DOHH2 (cell line): ENCODE results near the gene THTPA.
A peak's percentile ranks its signal among the peaks of the same experiment; 100 is the strongest.

Experiments used
- H3F3A ChIP-seq: fragments of 200-600 bp; sonication (generic), shearing (Covaris generic); 2 replicates; pipeline ENCODE4 v1.6.0; 2016; ENCODE audit warnings: antibody characterized with exemption, mild to moderate bottlenecking; ENCODE audit not compliant: control insufficient read depth, insufficient read depth
- H3K27ac ChIP-seq: fragments of 200-600 bp; sonication (generic); 2 replicates; pipeline ENCODE4 v1.5.1; 2014; ENCODE audit warnings: low read depth, mild to moderate bottlenecking, low read length, moderate library complexity
- H3K27me3 ChIP-seq: fragments of 200-600 bp; sonication (generic); 2 replicates; pipeline ENCODE4 v1.6.1; 2014; ENCODE audit warnings: mild to moderate bottlenecking, low read length, mixed read lengths; ENCODE audit not compliant: control insufficient read depth
- H3K36me3 ChIP-seq: fragments of 200-600 bp; sonication (generic); 2 replicates; pipeline ENCODE4 v1.6.1; 2014; ENCODE audit warnings: mild to moderate bottlenecking, low read length, moderate library complexity, mixed read lengths; ENCODE audit not compliant: control insufficient read depth
- H3K4me1 ChIP-seq: fragments of 200-600 bp; sonication (generic); 2 replicates; pipeline ENCODE4 v1.6.1; 2014; ENCODE audit warnings: mild to moderate bottlenecking, low read length, mixed read lengths; ENCODE audit not compliant: control insufficient read depth
- H3K4me2 ChIP-seq: fragments of 200-600 bp; sonication (generic); 2 replicates; pipeline ENCODE4 v1.6.0; 2014; ENCODE audit warnings: mild to moderate bottlenecking, low read length, moderate library complexity
- H3K4me3 ChIP-seq: fragments of 200-600 bp; sonication (generic); 2 replicates; pipeline ENCODE4 v1.5.1; 2014; ENCODE audit warnings: mild to moderate bottlenecking, low read length, mixed read lengths
- H3K79me2 ChIP-seq: fragments of 200-600 bp; sonication (generic); 2 replicates; pipeline ENCODE4 v1.6.1; 2014; ENCODE audit warnings: mild to moderate bottlenecking, low read length, mixed read lengths; ENCODE audit not compliant: control insufficient read depth
- H3K9me2 ChIP-seq: fragments of 200-600 bp; sonication (generic); replicated peaks from 2 replicates; pipeline ENCODE4 v1.6.1; 2014; ENCODE audit warnings: mild to moderate bottlenecking, low read length, mixed read lengths; ENCODE audit not compliant: control insufficient read depth
- H3K9me3 ChIP-seq: fragments of 200-600 bp; sonication (generic); 2 replicates; pipeline ENCODE4 v1.6.1; 2014; ENCODE audit warnings: antibody characterized with exemption, low read length, mixed read lengths; ENCODE audit not compliant: control insufficient read depth, insufficient read depth
- H4K20me1 ChIP-seq: fragments of 200-600 bp; sonication (generic); 2 replicates; pipeline ENCODE4 v1.6.0; 2014; ENCODE audit warnings: low read depth, mild to moderate bottlenecking, antibody characterized with exemption, low read length, moderate library complexity; ENCODE audit not compliant: control insufficient read depth, insufficient read depth
- EZH2phosphoT487 ChIP-seq: fragments of 200-600 bp; sonication (generic); IDR thresholded peaks from 2 replicates; pipeline ENCODE4 v1.6.1; 2017; ENCODE audit warnings: borderline replicate concordance, mild to moderate bottlenecking, antibody characterized with exemption, low read length, moderate library complexity, mixed read lengths
- TF ChIP-seq, protein P1 (sequence below): fragments of 200-600 bp; sonication (generic); IDR thresholded peaks from one replicate; pipeline ENCODE4 v1.5.1; 2014; ENCODE audit warnings: antibody characterized with exemption, mild to moderate bottlenecking, low read depth, low read length; ENCODE audit not compliant: poor library complexity, severe bottlenecking

Gene THTPA

DNA sequence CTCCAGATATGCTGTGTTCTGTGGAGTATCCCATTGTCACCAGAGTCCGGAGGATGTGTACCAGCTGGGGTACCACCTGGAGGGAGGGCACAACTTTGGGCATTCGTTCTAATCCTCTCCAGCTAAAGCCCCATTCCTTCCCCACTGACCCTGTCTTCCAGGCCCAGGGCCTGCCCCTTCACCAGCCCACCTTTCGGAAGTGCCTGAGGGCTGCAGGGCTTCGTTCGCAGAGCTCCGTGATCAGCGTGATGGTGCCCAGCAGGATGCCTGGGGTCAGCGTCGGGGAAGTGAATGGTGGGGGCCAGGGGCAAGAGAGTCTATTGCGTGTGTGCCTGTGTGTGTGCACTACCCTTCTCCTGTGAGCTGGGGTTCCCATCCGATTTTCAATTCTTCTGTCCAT is 9.6 kb downstream of the THTPA start:
- peaks cover 62% of the 10 kb centered on the region for H3K36me3 ChIP-seq
- no peak overlapping the region for H3K4me2 ChIP-seq
- H3K27me3 ChIP-seq: no peaks in the 10 kb centered on the region
- peaks cover 24% of the 10 kb centered on the region for H3K4me1 ChIP-seq
- 0 out of 2 replicates have a peak, but pooled peaks cover 5% of the 10 kb centered on the region for H4K20me1 ChIP-seq
- peaks cover 26% of the 10 kb centered on the region for H3K79me2 ChIP-seq
- H3F3A ChIP-seq: peaks cover 3% of the 10 kb centered on the region; the same call in 1 of the 2 replicates
- TF ChIP-seq EZH2phosphoT487: no peak
- TF ChIP-seq, protein P1, sequence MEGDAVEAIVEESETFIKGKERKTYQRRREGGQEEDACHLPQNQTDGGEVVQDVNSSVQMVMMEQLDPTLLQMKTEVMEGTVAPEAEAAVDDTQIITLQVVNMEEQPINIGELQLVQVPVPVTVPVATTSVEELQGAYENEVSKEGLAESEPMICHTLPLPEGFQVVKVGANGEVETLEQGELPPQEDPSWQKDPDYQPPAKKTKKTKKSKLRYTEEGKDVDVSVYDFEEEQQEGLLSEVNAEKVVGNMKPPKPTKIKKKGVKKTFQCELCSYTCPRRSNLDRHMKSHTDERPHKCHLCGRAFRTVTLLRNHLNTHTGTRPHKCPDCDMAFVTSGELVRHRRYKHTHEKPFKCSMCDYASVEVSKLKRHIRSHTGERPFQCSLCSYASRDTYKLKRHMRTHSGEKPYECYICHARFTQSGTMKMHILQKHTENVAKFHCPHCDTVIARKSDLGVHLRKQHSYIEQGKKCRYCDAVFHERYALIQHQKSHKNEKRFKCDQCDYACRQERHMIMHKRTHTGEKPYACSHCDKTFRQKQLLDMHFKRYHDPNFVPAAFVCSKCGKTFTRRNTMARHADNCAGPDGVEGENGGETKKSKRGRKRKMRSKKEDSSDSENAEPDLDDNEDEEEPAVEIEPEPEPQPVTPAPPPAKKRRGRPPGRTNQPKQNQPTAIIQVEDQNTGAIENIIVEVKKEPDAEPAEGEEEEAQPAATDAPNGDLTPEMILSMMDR: no peak
- no peaks in the 10 kb centered on the region for H3K9me2 ChIP-seq
- H3K27ac ChIP-seq: no peak overlapping the region
- H3K9me3 ChIP-seq: no peaks in the 10 kb centered on the region
- no peak overlapping the region for H3K4me3 ChIP-seq

DNA sequence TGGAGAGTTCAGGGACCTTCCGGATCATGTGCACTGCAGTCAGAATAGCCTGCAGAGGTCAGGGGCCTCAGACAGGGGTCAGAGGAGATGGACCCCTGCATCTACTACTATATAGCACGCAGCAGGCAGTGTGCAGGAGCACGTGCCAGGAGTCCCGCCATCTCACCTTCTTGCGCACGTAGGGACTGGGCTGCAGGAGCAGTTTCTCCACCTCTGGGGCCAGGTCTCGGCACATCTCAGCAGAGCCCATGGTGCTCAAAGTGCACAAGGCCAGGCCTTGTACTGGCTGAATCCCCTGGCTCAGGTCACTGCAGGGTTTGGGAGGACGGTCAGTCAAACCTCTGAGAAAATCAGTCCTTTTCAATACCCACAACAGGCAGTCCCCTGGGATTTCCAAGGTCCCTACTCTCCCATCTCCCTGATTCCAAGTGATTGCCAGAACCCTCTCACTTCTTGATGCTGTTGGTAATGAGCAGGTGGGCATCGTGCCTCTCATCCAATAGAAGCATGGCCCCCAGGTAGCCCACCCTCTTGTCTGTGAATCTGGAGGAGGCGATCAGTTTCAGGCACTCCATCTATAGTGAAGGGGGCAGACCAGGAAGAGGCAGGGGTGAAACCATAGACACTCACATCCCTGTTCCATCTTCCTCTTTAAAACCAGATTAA is 10.2 kb downstream of the THTPA start:
- Histone ChIP-seq H3K36me3 (peaks cover 56% of the 10 kb centered on the region), H3K9me3 (no peaks in the 10 kb centered on the region), H3K4me1 (peaks cover 24% of the 10 kb centered on the region), H3K79me2 (peaks cover 26% of the 10 kb centered on the region), H3F3A (peaks cover 3% of the 10 kb centered on the region; the same call in 1 of the 2 replicates), H3K4me3 (peak overlapping the region; percentile 97), H4K20me1 (0 out of 2 replicates have a peak, but pooled peaks cover 5% of the 10 kb centered on the region), H3K9me2 (no peaks in the 10 kb centered on the region), H3K4me2 (peak overlapping the region; percentile 79), H3K27me3 (no peaks in the 10 kb centered on the region), H3K27ac (no peak overlapping the region)
- TF ChIP-seq, protein P1: no peak
- no peak for TF ChIP-seq EZH2phosphoT487

DNA sequence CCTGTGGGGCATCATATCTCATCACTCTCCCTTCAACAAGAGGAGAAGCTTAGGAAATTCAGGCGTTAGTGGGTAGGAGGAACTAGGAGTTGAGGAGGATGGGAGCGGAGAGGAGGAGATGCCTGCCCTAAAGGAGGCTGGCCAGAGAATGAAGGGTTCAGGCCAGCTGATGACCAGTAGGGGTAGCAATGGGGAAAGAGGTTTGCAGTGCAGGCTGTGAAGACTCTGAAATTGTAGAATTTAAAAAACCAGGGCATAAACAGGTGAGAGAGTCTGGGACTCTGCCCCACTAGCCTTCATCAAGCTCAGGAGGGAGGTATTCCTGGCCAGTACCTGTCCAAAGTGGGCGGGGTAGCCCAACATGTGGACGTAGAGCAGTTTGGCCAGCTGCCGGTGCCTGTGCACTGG is 10.7 kb downstream of the THTPA start:
- Histone ChIP-seq H3K9me3 (no peaks in the 10 kb centered on the region), H3F3A (peaks cover 3% of the 10 kb centered on the region; the same call in 1 of the 2 replicates), H3K79me2 (peaks cover 26% of the 10 kb centered on the region), H3K4me3 (peak overlapping the region; percentile 97), H3K36me3 (peaks cover 51% of the 10 kb centered on the region), H4K20me1 (0 out of 2 replicates have a peak, but pooled peaks cover 5% of the 10 kb centered on the region), H3K9me2 (no peaks in the 10 kb centered on the region), H3K4me1 (peaks cover 24% of the 10 kb centered on the region), H3K27me3 (no peaks in the 10 kb centered on the region), H3K27ac (peak overlapping the region; percentile 65), H3K4me2 (peak overlapping the region; percentile 79)
- TF ChIP-seq, protein P1: peak; percentile 8
- no peak for TF ChIP-seq EZH2phosphoT487
